ENCODE data around the gene SPAAR.
"Not testable (repeated sequence)": the region's sequence is repeated elsewhere in the genome, so short reads cannot be mapped to it uniquely, and the experiment has no call there.

The SPAAR gene

GRCh38 chr9:35904338-35904737 is 5.0 kb upstream of the SPAAR start:
- no peak for DNase-seq

DNA sequence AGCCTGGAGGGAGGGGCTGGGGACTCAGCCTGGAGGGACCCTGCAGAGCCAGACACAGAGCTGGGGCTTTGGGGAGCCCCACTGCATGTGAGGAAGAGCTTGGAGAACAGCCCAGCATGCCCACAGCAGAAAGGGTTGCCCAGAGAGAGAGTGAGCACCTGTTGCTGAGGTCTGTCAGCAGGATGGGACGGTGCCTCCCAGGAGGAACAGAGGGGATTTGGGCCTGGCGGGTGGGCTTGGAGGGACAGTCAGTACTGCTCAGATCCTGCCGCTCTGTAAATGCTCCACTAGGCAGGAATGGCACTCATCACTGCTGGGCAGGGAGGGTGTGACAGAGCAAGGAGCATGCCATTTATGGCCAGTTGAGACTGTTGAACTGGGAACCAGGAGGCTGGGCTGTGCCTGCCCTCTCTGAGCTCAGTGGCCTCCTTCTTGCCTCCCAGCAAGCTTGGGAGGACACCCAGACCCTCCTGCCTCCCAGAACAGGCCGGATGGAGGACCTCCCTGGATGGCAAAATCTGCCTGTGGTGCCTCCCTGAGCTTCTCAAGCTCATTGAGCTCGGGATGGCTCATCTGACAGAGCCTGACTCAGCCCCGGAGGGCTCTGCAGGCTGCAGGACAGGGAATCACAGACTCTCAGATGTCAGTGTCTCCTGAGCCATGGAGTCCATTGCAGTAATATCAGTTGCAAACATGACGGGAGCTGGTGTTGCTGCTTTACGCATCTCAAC is 4.1 kb upstream of the SPAAR start:
- peak; percentile 64 for DNase-seq

DNA sequence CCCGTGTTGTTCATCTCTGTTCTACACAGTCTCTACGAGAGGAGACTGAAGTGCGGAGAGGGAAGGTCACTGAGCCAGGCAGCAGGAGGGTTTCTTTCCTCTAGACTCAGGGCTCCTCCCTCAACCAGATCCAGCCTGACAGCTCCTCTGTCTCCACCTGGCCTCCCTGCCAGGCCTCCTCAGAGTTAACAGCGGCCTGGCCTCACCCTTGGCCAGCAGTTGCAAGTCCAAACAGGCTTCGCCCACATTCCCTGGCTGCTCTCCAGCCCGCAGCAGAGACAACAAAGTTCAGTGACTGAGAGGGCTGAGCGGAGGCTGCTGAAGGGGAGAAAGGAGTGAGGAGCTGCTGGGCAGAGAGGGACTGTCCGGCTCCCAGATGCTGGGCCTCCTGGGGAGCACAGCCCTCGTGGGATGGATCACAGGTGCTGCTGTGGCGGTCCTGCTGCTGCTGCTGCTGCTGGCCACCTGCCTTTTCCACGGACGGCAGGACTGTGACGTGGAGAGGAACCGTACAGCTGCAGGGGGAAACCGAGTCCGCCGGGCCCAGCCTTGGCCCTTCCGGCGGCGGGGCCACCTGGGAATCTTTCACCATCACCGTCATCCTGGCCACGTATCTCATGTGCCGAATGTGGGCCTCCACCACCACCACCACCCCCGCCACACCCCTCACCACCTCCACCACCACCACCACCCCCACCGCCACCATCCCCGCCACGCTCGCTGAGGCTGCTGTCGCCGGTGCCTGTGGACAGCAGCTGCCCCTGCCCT is 3.2 kb upstream of the SPAAR start, which contains the start of gene HRCT1:
Gene HRCT1, plus strand, starts transcription at position 291 of the 768 bp plus-strand sequence. Its CDS starts 86 bp downstream, at position 377.
- peak; percentile 95 for DNase-seq

DNA sequence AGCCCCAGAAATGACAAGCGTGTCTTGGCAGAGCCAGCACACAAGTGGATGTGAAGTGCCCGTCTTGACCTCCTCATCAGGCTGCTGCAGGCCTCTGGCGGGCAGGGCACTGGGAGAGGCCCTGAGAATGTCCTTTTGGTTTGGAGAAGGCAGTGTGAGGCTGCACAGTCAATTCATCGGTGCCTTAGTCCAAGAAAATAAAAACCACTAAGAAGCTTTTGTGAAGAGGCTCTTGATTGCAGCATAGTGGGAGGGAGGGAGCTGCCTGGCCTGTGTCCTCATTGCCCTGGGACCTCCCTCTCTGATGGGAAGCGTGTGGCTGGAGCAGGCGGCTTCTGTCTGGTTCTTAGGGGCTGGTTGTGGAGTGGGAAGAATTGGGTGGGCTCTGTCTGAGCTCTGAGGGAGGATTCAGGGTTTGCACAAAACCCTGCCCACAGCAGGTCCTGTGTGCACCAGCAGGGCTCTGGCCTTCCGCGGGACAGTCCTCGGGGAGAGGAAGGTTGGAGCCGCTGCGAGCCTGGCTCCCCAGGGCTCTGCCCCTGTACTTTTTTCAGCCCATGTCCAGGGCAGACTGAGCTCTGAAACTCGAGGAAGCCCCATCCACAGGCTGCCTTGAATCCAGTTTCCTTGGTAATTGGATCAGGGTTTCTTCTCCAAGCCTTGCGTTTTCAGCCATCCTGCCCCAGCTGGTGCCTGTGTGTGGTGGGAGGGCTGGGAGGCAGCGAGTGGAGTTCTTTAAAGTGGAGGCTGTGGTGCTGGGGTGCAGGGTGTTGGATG is 2.2 kb upstream of the SPAAR start:
- peak; percentile 90 for DNase-seq

DNA sequence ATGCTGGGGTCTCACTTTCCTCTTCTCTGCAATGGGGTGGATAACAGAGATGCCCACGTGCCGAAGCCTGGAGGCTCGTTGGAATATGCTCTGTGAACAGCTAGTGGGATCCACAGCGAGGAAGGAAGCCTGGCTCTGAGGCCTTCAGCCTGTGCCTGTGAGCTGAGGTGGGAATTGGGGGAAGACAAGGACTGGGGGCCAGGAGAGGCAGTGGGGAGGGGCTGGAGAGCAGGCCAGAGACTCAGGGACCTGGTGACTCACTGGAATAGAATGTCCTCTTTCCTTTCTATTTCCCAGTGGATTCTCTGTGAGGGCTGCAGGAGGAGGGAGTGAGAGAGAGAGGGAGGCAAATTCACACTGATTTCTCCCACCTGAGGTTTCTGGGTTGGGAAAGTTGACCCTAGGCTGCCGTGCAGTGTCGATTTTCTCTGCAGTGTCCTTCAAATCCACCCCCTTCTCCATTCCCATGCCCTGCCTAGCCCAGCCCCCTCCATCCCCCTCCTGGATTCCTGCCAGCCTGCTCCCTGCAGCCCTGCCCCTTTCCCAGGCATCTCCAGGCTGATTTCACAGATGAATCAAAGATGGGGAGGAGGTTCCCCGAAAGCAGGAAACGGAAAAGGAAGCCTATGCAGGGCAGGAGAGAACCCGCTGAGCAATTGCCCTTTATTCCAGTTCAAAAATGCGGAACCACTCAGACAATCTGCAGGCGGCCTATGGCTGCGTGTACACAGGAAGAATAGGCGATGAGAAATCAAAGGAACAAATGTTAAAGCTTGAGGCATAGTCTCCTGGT is 1.4 kb upstream of the SPAAR start:
- DNase-seq = peak; percentile 97

- peak; percentile 52 for DNase-seq
These were observed 675 bp upstream of the SPAAR start for GRCh38 chr9:35908504-35909125.

GRCh38 chr9:35909687-35910612 is 660 bp downstream of the SPAAR start:
- no peak for DNase-seq

DNA sequence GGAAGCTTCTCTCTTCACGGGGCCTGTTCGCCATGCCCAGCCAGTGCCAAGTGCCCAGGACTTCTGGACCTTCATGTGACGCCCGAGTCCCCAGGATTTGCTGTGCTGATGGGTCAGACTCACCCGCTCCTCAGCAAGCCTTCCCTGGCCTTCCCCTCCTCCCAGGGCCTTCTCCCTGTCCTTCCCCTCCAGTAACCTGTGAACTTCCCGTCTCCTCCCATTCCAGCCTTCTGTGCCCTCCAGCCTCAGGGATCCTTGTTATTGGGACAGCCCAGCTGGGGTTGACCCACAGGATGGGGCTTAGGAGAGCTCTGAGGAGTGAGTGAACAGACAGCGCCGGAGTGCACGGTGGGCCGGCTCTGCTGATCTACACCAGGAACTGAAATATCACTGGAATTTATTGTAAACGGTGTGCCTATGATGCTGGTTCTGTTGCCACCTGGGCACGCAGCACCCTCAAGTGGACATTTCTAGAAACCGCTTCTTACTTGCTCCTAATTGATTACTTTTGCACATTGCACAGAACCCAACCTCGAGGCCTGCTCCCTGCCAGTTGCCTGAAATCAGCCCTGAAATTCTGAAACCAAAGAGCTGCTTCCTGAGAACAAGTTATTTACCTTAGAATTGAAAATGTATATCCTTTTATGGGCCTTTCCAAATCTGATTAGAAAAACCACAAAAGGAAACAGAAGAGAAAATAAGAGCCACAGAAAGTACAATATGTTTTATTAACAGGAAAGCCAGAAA is 1.5 kb downstream of the SPAAR start:
- peak; percentile 66 for DNase-seq

- no peak for DNase-seq
These were observed 2.4 kb downstream of the SPAAR start for GRCh38 chr9:35911690-35912089.

DNA sequence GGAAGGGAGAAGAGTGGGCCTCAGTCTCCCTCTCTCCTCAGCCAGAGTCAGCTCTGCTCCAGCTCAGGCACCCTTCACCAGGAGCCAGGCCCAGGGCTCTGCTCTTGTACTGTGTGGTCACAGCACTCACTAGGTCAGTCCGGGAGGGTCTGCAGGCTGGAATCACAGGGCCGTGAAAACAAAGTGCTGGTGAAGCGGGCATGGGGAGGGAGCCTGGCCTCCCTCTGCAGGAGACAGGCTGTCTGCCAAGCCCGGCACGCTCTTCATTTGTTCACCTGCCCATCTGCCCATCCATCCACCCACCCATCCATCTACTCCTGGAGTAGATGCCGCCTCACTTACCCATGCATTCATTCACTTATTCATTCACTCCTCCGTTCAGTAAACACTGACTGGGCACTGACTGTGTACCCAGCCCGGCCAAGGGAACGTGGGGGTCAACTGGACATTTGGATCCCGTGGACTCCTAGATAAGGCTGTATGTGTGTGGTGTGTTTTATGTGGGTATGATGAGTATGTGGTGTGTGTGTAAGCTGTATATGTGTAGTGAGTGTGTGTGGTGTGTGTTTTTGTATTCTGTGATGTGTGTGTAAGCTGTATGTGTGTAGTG is 3.6 kb downstream of the SPAAR start:
- DNase-seq = no peak

DNA sequence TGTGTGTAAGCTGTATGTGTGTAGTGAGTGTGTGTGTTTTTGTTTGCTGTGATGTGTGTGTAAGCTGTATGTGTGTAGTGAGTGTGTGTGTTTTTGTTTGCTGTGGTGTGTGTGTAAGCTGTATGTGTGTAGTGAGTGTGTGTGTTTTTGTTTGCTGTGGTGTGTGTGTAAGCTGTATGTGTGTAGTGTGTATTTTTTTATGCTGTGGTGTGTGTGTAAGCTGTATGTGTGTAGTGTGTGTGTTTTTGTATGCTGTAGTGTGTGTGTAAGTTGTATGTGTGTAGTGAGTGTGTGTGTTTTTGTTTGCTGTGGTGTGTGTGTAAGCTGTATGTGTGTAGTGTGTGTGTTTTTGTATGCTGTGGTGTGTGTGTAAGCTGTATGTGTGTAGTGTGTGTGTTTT is 4.1 kb downstream of the SPAAR start:
- not testable (repeated sequence) for DNase-seq

DNA sequence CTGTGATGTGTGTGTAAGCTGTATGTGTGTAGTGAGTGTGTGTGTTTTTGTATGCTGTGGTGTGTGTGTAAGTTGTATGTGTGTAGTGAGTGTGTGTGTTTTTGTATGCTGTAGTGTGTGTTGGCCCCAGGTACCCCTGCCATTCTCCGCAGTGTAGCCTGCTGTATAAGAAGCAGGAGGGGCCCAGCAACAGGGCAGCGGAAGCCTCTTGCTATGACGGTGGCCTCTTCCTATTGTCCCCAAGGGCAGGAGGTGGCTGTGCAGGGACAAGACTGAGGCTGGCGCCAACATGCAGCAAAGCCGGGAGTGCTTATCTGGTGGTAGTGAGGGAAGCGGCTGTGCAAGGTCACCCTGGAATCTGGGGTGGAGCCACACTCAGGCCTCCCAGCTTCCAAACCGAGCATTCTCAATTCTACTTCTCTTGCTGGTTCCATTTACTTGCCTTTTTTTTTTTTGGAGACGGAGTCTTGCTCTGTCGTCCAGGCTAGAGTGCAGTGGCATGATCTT is 5.1 kb downstream of the SPAAR start:
- DNase-seq = peak; percentile 44

DNA sequence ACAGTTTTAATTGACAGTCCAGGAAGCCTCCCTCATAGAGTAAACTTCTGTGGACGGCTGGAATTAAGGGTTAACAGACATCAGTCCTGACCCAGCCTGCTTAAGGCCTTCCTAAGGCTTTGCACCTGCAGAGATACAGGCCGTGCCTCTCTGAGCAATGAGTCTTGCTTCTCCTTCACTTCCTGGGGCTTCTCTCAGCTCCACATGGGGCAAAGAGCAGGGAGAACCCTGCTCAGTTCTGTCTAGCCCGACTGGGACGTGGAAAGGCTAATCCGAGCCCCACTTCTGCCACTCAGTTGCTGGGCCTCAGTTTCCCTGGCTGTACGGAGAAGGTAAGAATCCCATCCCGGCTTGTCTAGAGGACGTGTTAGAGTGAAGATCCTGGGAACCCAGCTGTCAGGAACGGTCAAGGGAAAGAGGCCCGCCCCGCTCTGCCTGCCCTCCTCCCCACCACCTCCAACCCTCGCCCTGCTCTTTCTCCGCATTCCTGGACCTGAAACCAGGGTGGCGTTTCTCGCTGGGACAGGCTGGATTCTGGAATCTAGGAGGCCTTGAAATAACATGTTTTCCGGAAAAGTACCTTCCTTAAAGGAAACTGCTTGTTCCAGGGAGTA is 6.5 kb downstream of the SPAAR start:
- DNase-seq = no peak

DNA sequence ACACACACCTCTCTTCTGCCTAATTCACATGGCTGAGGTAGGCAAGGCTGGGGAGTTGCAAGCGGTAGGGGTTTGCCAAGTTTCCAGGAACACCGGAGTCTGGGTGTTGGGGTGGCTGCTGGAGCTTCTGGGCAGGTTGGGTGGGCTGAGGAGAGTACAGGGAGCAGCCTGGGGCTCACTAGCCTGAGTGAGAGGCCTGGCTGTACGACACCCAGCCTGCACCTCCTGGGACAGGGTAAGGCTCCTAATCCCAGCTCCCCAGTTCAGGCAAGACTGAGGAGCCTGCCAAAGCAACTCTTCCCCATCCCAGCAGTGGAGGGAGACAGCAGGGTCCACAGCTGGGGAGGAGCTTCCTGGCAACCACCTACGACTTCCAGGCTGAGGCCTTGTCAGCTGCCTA is 8.0 kb downstream of the SPAAR start:
- DNase-seq = no peak

- DNase-seq = no peak
These were observed 9.5 kb downstream of the SPAAR start for GRCh38 chr9:35918780-35919179.

- DNase-seq = no peak
These were observed 10.1 kb downstream of the SPAAR start for GRCh38 chr9:35919212-35920008.

- no peak for DNase-seq
These were observed 10.8 kb downstream of the SPAAR start for GRCh38 chr9:35920051-35920620.

DNA sequence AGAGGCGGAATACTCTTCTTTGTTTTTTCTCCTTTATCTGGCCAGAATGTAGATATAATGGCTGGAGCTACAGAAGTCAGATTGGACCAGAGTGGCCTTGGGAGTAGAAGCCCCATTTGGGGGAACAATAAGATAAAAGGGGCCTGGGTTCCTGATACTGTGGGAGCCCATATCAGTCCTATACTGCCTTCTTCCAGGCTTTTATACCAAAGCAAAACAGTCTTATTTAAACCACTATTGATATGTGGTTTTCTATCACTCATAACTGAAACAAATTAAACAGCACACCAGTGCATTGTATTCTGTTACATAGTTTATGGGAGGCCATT is 14.3 kb downstream of the SPAAR start:
- DNase-seq = no peak
